H9 (cell line): ENCODE results near the gene RGS9. TPM values are rescaled to one million over a fixed set of nuclear protein-coding genes. Genes with fewer than 3 reads are reported as not detected.

Experiments
- DNase-seq: peaks from one replicate; pipeline ENCODE4 v3.0.0-alpha.2; 2017
- H2AFZ ChIP-seq: one replicate; pipeline ENCODE4 v1.6.1; 2013; ENCODE audit warnings: mild to moderate bottlenecking, low read length, control low read depth, moderate library complexity
- H2AK5ac ChIP-seq: 2 replicates; pipeline ENCODE4 v1.6.1; 2013; ENCODE audit warnings: low read length, control low read depth, mixed read lengths; ENCODE audit not compliant: insufficient read length
- H2BK120ac ChIP-seq: one replicate; pipeline ENCODE4 v1.6.1; 2013; ENCODE audit warnings: low read depth, mild to moderate bottlenecking, low read length, control low read depth, inconsistent platforms; ENCODE audit not compliant: poor library complexity, severe bottlenecking
- H2BK12ac ChIP-seq: 2 replicates; pipeline ENCODE4 v1.6.1; 2013; ENCODE audit warnings: low read length, control low read depth, mixed read lengths, low read depth; ENCODE audit not compliant: insufficient read length
- H2BK15ac ChIP-seq: 2 replicates; pipeline ENCODE4 v1.6.1; 2013; ENCODE audit warnings: low read depth, low read length, control low read depth
- H2BK20ac ChIP-seq: one replicate; pipeline ENCODE4 v1.6.1; 2013; ENCODE audit warnings: low read depth, mild to moderate bottlenecking, low read length, control low read depth, inconsistent platforms; ENCODE audit not compliant: poor library complexity, severe bottlenecking
- H2BK5ac ChIP-seq: 2 replicates; pipeline ENCODE4 v1.6.1; 2013; ENCODE audit warnings: low read length, control low read depth, mixed read lengths; ENCODE audit not compliant: insufficient read length
- H3K14ac ChIP-seq: 2 replicates; pipeline ENCODE4 v1.6.1; 2013; ENCODE audit warnings: low read length, control low read depth; ENCODE audit not compliant: insufficient read depth
- H3K18ac ChIP-seq: 2 replicates; pipeline ENCODE4 v1.6.1; 2013; ENCODE audit warnings: low read depth, mild to moderate bottlenecking, mixed read lengths, low read length, control low read depth; ENCODE audit not compliant: insufficient read length
- H3K23ac ChIP-seq: 2 replicates; pipeline ENCODE4 v1.6.1; 2013; ENCODE audit warnings: low read length, control low read depth, mixed read lengths, low read depth; ENCODE audit not compliant: insufficient read length
- H3K23me2 ChIP-seq: 2 replicates; pipeline ENCODE4 v1.6.1; 2013; ENCODE audit warnings: low read depth, mild to moderate bottlenecking, mixed read lengths, low read length, control low read depth; ENCODE audit not compliant: insufficient read length, poor library complexity, severe bottlenecking
- H3K27ac ChIP-seq: 2 replicates; pipeline ENCODE4 v1.5.1; 2013; ENCODE audit warnings: low read length, control low read depth, mixed read lengths, low read depth; ENCODE audit not compliant: insufficient read length
- H3K27me3 ChIP-seq: 2 replicates; pipeline ENCODE4 v1.6.1; 2013; ENCODE audit warnings: low read length, control low read depth, inconsistent platforms; ENCODE audit not compliant: insufficient read depth
- H3K4ac ChIP-seq: 2 replicates; pipeline ENCODE4 v1.6.1; 2013; ENCODE audit warnings: low read depth, mild to moderate bottlenecking, control low read depth, inconsistent platforms, low read length, moderate library complexity
- H3K4me1 ChIP-seq: 2 replicates; pipeline ENCODE4 v1.6.1; 2013; ENCODE audit warnings: low read length, control low read depth, inconsistent platforms; ENCODE audit not compliant: insufficient read depth
- H3K4me2 ChIP-seq: 2 replicates; pipeline ENCODE4 v1.6.1; 2013; ENCODE audit warnings: low read length, control low read depth, mixed read lengths; ENCODE audit not compliant: insufficient read length, insufficient read depth
- H3K56ac ChIP-seq: 2 replicates; pipeline ENCODE4 v1.6.1; 2013; ENCODE audit warnings: low read depth, mild to moderate bottlenecking, mixed read lengths, low read length, control low read depth; ENCODE audit not compliant: insufficient read length
- H3K79me1 ChIP-seq: 2 replicates; pipeline ENCODE4 v1.6.1; 2013; ENCODE audit warnings: low read depth, mild to moderate bottlenecking, moderate library complexity, low read length, control low read depth, inconsistent platforms; ENCODE audit not compliant: insufficient read depth, poor library complexity, severe bottlenecking
- H3K79me2 ChIP-seq: 2 replicates; pipeline ENCODE4 v1.6.1; 2013; ENCODE audit warnings: low read length, control low read depth, inconsistent platforms; ENCODE audit not compliant: insufficient read depth
- H3K9ac ChIP-seq: 2 replicates; pipeline ENCODE4 v1.6.1; 2013; ENCODE audit warnings: low read length, control low read depth, mixed read lengths; ENCODE audit not compliant: insufficient read length; ENCODE audit errors: extremely low read depth
- H3K9me3 ChIP-seq: one replicate; pipeline ENCODE4 v1.6.1; 2013; ENCODE audit warnings: low read depth, low read length, inconsistent platforms; ENCODE audit not compliant: control insufficient read depth
- H3T11ph ChIP-seq: one replicate; pipeline ENCODE4 v1.6.1; 2013; ENCODE audit warnings: mild to moderate bottlenecking, low read length, control low read depth, inconsistent platforms
- H4K20me1 ChIP-seq: one replicate; pipeline ENCODE4 v1.6.1; 2013; ENCODE audit not compliant: control insufficient read depth, insufficient read length, insufficient read depth
- H4K5ac ChIP-seq: 2 replicates; pipeline ENCODE4 v1.6.1; 2013; ENCODE audit warnings: low read depth, mild to moderate bottlenecking, mixed read lengths, low read length, control low read depth; ENCODE audit not compliant: insufficient read length
- H4K8ac ChIP-seq: replicated peaks from 2 replicates; pipeline ENCODE4 v1.6.1; 2013; ENCODE audit warnings: low read length, control low read depth, mixed read lengths, low read depth; ENCODE audit not compliant: insufficient read length
- H4K91ac ChIP-seq: 2 replicates; pipeline ENCODE4 v1.6.1; 2013; ENCODE audit warnings: low read depth, mild to moderate bottlenecking, moderate library complexity, mixed read lengths, low read length, control low read depth; ENCODE audit not compliant: insufficient read length
- H3K27ac Mint-ChIP-seq, 3 experiments: 2 replicates in 2 of 3; 3 replicates in 1 of 3; pipeline ENCODE4 v1.8.0; 2020 to 2021; ENCODE audit warnings: mixed read lengths in 3 of 3, mild to moderate bottlenecking in 1 of 3, moderate library complexity in 1 of 3
- H3K27me3 Mint-ChIP-seq: 2 replicates; pipeline ENCODE4 v1.8.0; 2021; ENCODE audit warnings: low read depth, mild to moderate bottlenecking, moderate library complexity, mixed read lengths
- H3K36me3 Mint-ChIP-seq, 3 experiments: 2 replicates in 2 of 3; 3 replicates in 1 of 3; pipeline ENCODE4 v1.8.0; 2020 to 2021; ENCODE audit warnings: low read depth in 3 of 3, mixed read lengths in 3 of 3; ENCODE audit not compliant: insufficient read depth in 1 of 3
- H3K4me1 Mint-ChIP-seq, 2 experiments: 2 replicates each; pipeline ENCODE4 v1.8.0; 2020; ENCODE audit warnings: mixed read lengths in 2 of 2
- H3K4me3 Mint-ChIP-seq, 2 experiments: 2 replicates in 1 of 2; 3 replicates in 1 of 2; pipeline ENCODE4 v1.8.0; 2020 to 2021; ENCODE audit warnings: mild to moderate bottlenecking in 2 of 2, mixed read lengths in 2 of 2, moderate library complexity in 1 of 2
- H3K9me3 Mint-ChIP-seq, 2 experiments: 2 replicates in 1 of 2; 3 replicates in 1 of 2; pipeline ENCODE4 v1.8.0; 2020; ENCODE audit warnings: mild to moderate bottlenecking in 2 of 2, mixed read lengths in 2 of 2, moderate library complexity in 1 of 2
- WGBS: extraction: QIAGEN DNeasy Blood & Tissue Kit; methylation state at CpG from one replicate; pipeline ENCODE4 v1.1.7; 2013; ENCODE audit warnings: missing lambda C conversion rate, low lambda C conversion rate, mixed read lengths; ENCODE audit not compliant: insufficient read length; ENCODE audit errors: extremely low coverage; 5-methylcytosine and 5-hydroxymethylcytosine counted together
- total RNA-seq: library from RNA; stranded (reverse); gene quantifications from 2 replicates; pipeline ENCODE4 v1.2.1, GENCODE V29; 2021
- TF ChIP-seq, protein P1 (sequence below): fragments of 200-600 bp; sonication (generic); conservative IDR thresholded peaks from 3 replicates; pipeline ENCODE4 v1.8.0; 2021; ENCODE audit warnings: antibody characterized with exemption, mild to moderate bottlenecking

RGS9 gene
- total RNA-seq, 1 experiment from 2014 or later = 12.0 TPM

DNA sequence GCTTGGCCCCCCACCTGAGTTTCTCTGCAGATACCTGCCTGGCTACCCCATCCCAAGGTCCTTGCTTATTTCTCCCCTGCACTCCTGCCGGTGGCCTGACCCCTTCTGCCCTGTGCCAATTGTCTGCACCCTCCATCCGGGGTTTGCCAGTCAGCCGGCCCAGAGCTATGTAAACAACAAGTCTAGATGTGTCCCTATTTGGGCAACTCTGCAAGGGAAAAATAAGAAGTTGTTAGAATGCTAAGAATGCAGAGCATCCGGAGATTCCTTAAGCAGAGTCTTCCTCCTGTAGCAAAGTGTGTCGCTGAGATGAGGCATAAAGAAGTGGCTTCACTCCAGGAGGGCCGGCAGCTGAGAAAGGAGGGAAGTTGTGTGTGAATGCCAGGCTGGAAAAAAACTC, 46.6 kb downstream of the RGS9 start:
- Mint-ChIP-seq H3K9me3 (peaks cover 0 to 3% of the 10 kb centered on the region in 2 experiments; a peak in 2 of 5 replicates), H3K4me1 (peaks cover 36 to 40% of the 10 kb centered on the region in 2 experiments), H3K36me3 (no peaks in the 10 kb centered on the region), H3K27me3 (peaks cover 2% of the 10 kb centered on the region), H3K4me3 (peak overlapping the region; percentile 4 to 24; a peak in 3 of 5 replicates), H3K27ac (peak overlapping the region; percentile 91 to 97 (median 96))
- Histone ChIP-seq H3K56ac (no peak overlapping the region), H3K27me3 (no peaks in the 10 kb centered on the region), H2AFZ (no peak overlapping the region), H2BK120ac (peak overlapping the region; percentile 15), H3K23ac (no peak overlapping the region), H3K4ac (peak overlapping the region; percentile 48; the same call in 1 of the 2 replicates), H3K4me1 (peaks cover 8% of the 10 kb centered on the region; the same call in 1 of the 2 replicates), H4K8ac (no peak overlapping the region), H3K9ac (peak overlapping the region; percentile 6), H3K4me2 (peak overlapping the region; percentile 5), H2BK12ac (peak overlapping the region; percentile 40), H3K27ac (peak overlapping the region; percentile 83), H2BK20ac (no peak overlapping the region), H3K79me1 (no peaks in the 10 kb centered on the region), H3T11ph (peak overlapping the region; percentile 79), H4K91ac (peak overlapping the region; percentile 31), H3K18ac (peak overlapping the region; percentile 96), H3K79me2 (no peaks in the 10 kb centered on the region), H2BK15ac (no peak overlapping the region), H3K23me2 (peaks cover 3% of the 10 kb centered on the region), H3K9me3 (no peaks in the 10 kb centered on the region), H4K20me1 (no peaks in the 10 kb centered on the region), H2AK5ac (no peak overlapping the region), H3K14ac (peak overlapping the region; percentile 89; the same call in 1 of the 2 replicates), H2BK5ac (no peak overlapping the region), H4K5ac (no peak overlapping the region)
- TF ChIP-seq, protein P1, sequence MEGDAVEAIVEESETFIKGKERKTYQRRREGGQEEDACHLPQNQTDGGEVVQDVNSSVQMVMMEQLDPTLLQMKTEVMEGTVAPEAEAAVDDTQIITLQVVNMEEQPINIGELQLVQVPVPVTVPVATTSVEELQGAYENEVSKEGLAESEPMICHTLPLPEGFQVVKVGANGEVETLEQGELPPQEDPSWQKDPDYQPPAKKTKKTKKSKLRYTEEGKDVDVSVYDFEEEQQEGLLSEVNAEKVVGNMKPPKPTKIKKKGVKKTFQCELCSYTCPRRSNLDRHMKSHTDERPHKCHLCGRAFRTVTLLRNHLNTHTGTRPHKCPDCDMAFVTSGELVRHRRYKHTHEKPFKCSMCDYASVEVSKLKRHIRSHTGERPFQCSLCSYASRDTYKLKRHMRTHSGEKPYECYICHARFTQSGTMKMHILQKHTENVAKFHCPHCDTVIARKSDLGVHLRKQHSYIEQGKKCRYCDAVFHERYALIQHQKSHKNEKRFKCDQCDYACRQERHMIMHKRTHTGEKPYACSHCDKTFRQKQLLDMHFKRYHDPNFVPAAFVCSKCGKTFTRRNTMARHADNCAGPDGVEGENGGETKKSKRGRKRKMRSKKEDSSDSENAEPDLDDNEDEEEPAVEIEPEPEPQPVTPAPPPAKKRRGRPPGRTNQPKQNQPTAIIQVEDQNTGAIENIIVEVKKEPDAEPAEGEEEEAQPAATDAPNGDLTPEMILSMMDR = no peak
- no CpG with 5 or more reads among the region's 6 CpGs for WGBS
- peak; percentile 89 for DNase-seq
